Neuronal stem cell (in vitro differentiated cells): Measurements from ENCODE around the gene GPATCH3.

ENCODE experiments used
- DNase-seq: peaks from one replicate; pipeline ENCODE4 v3.0.0-alpha.2; 2013; ENCODE audit warnings: low spot score
- H2AFZ ChIP-seq: one replicate; pipeline ENCODE4 v1.6.1; 2013; ENCODE audit warnings: mild to moderate bottlenecking, low read length, inconsistent platforms
- H2AK5ac ChIP-seq: 2 replicates; pipeline ENCODE4 v1.6.1; 2013; ENCODE audit warnings: low read depth, mild to moderate bottlenecking, inconsistent platforms, low read length, moderate library complexity, mixed read lengths
- H2BK120ac ChIP-seq: 2 replicates; pipeline ENCODE4 v1.6.1; 2013; ENCODE audit warnings: low read depth, mild to moderate bottlenecking, inconsistent platforms, low read length, moderate library complexity, mixed read lengths
- H2BK12ac ChIP-seq: one replicate; pipeline ENCODE4 v1.6.1; 2013; ENCODE audit warnings: low read length, inconsistent platforms
- H2BK15ac ChIP-seq: 2 replicates; pipeline ENCODE4 v1.6.1; 2013; ENCODE audit warnings: mild to moderate bottlenecking, low read length, inconsistent platforms, mixed read lengths
- H2BK5ac ChIP-seq: one replicate; pipeline ENCODE4 v1.6.1; 2013; ENCODE audit warnings: inconsistent platforms, mild to moderate bottlenecking, low read length, moderate library complexity
- H3K14ac ChIP-seq: one replicate; pipeline ENCODE4 v1.6.1; 2013; ENCODE audit warnings: low read length, inconsistent platforms
- H3K18ac ChIP-seq: 2 replicates; pipeline ENCODE4 v1.6.1; 2013; ENCODE audit warnings: low read length, inconsistent platforms
- H3K23ac ChIP-seq: 2 replicates; pipeline ENCODE4 v1.6.1; 2013; ENCODE audit warnings: low read depth, mild to moderate bottlenecking, mixed read lengths, low read length, inconsistent platforms; ENCODE audit not compliant: poor library complexity
- H3K27ac ChIP-seq: replicated peaks from 3 replicates; pipeline ENCODE4 v1.5.1; 2013; ENCODE audit warnings: low read length, inconsistent platforms
- H3K27me3 ChIP-seq, 3 experiments: 2 replicates each; pipeline ENCODE4 v1.6.1; 2013; ENCODE audit warnings: low read length in 3 of 3, mild to moderate bottlenecking in 2 of 3, inconsistent platforms in 1 of 3, low read depth in 1 of 3, mixed read lengths in 1 of 3, moderate library complexity in 1 of 3; ENCODE audit not compliant: control insufficient read depth in 3 of 3, insufficient read depth in 3 of 3
- H3K36me3 ChIP-seq, 2 donors: replicated peaks in 1 of 2; 2 replicates each; pipeline ENCODE4 v1.6.1; 2013; ENCODE audit warnings: low read length in 2 of 2; ENCODE audit not compliant: control insufficient read depth in 2 of 2, insufficient read depth in 2 of 2
- H3K4ac ChIP-seq: 2 replicates; pipeline ENCODE4 v1.6.1; 2013; ENCODE audit warnings: inconsistent platforms, mild to moderate bottlenecking, low read length, moderate library complexity
- H3K4me1 ChIP-seq, 2 donors: 1 replicate in 1 of 2; 2 replicates in 1 of 2; pipeline ENCODE4 v1.6.1; 2013; ENCODE audit warnings: low read length in 2 of 2, low read depth in 1 of 2; ENCODE audit not compliant: control insufficient read depth in 2 of 2, insufficient read depth in 1 of 2
- H3K4me2 ChIP-seq: one replicate; pipeline ENCODE4 v1.6.1; 2013; ENCODE audit warnings: mild to moderate bottlenecking, low read length, inconsistent platforms; ENCODE audit not compliant: insufficient read depth, poor library complexity, severe bottlenecking
- H3K4me3 ChIP-seq, 2 donors: 2 replicates each; pipeline ENCODE4 v1.5.1; 2013; ENCODE audit warnings: low read length in 2 of 2, mild to moderate bottlenecking in 2 of 2, inconsistent platforms in 1 of 2, moderate library complexity in 1 of 2
- H3K79me1 ChIP-seq: one replicate; pipeline ENCODE4 v1.6.1; 2013; ENCODE audit warnings: low read depth, mild to moderate bottlenecking, inconsistent platforms, low read length, moderate library complexity
- H3K9ac ChIP-seq: one replicate; pipeline ENCODE4 v1.6.1; 2013; ENCODE audit warnings: mild to moderate bottlenecking, low read depth, low read length, inconsistent platforms; ENCODE audit not compliant: poor library complexity
- H3K9me3 ChIP-seq, 2 donors: replicated peaks in 1 of 2; 2 replicates each; pipeline versions ENCODE3 to v1.6.1; 2013; ENCODE audit warnings: low read length in 2 of 2, mild to moderate bottlenecking in 2 of 2, inconsistent platforms in 1 of 2, low read depth in 1 of 2, mixed read lengths in 1 of 2, moderate library complexity in 1 of 2; ENCODE audit not compliant: control insufficient read depth in 2 of 2, insufficient read depth in 1 of 2
- H4K8ac ChIP-seq: one replicate; pipeline ENCODE4 v1.6.1; 2013; ENCODE audit warnings: low read depth, mild to moderate bottlenecking, inconsistent platforms, low read length, moderate library complexity
- H4K91ac ChIP-seq: one replicate; pipeline ENCODE4 v1.6.1; 2013; ENCODE audit warnings: low read length, low read depth, mild to moderate bottlenecking, inconsistent platforms; ENCODE audit not compliant: poor library complexity
- WGBS, 2 donors: extraction: QIAGEN DNeasy Blood & Tissue Kit; methylation state at CpG; one replicate each; pipeline ENCODE4 v1.1.7; 2013; ENCODE audit warnings: missing lambda C conversion rate in 2 of 2, mixed read lengths in 1 of 2; ENCODE audit not compliant: insufficient read length in 2 of 2, insufficient replicate concordance in 1 of 2; ENCODE audit errors: extremely low coverage in 2 of 2; 5-methylcytosine and 5-hydroxymethylcytosine counted together

GPATCH3 gene

GRCh38 chr1:26910343-26911160 is 10.3 kb upstream of the GPATCH3 start:
- H2BK5ac ChIP-seq = no peak overlapping the region
- no peak overlapping the region for H3K9ac ChIP-seq
- H3K27ac ChIP-seq = no peak overlapping the region
- H3K4me3 ChIP-seq = no peak overlapping the region
- H3K9me3 ChIP-seq = no peaks in the 10 kb centered on the region
- H3K4me2 ChIP-seq = no peak overlapping the region
- H4K8ac ChIP-seq = no peak overlapping the region
- H3K36me3 ChIP-seq = no peaks in the 10 kb centered on the region
- H2BK120ac ChIP-seq = no peak overlapping the region
- H3K23ac ChIP-seq = no peak overlapping the region
- peaks cover 0 to 34% (median 2%) of the 10 kb centered on the region in 3 experiments for H3K27me3 ChIP-seq
- no CpG with 5 or more reads among the region's 4 CpGs for WGBS, 2 donors
- H2AK5ac ChIP-seq = no peak overlapping the region
- H3K18ac ChIP-seq = no peak overlapping the region
- H3K79me1 ChIP-seq = no peaks in the 10 kb centered on the region
- no peak for DNase-seq
- peaks cover 0 to 4% of the 10 kb centered on the region in 2 donors for H3K4me1 ChIP-seq
- no peak overlapping the region for H3K14ac ChIP-seq
- no peak overlapping the region for H2AFZ ChIP-seq
- no peak overlapping the region for H2BK12ac ChIP-seq
- H4K91ac ChIP-seq = no peak overlapping the region
- H2BK15ac ChIP-seq = no peak overlapping the region
- H3K4ac ChIP-seq = no peak overlapping the region

- H2BK5ac ChIP-seq = no peak overlapping the region
- H3K79me1 ChIP-seq = no peaks in the 10 kb centered on the region
- no peak overlapping the region for H2BK120ac ChIP-seq
- no peak overlapping the region for H3K23ac ChIP-seq
- no peak overlapping the region for H4K91ac ChIP-seq
- no CpG with 5 or more reads among the region's 3 CpGs for WGBS, 2 donors
- H3K4ac ChIP-seq = no peak overlapping the region
- H3K9me3 ChIP-seq = no peaks in the 10 kb centered on the region
- peaks cover 0 to 4% of the 10 kb centered on the region in 2 donors for H3K4me1 ChIP-seq
- no peak overlapping the region for H2AFZ ChIP-seq
- no peak for DNase-seq
- H2BK15ac ChIP-seq = no peak overlapping the region
- H2AK5ac ChIP-seq = no peak overlapping the region
- no peak overlapping the region for H3K18ac ChIP-seq
- no peak overlapping the region for H3K14ac ChIP-seq
- no peak overlapping the region for H3K27ac ChIP-seq
- H3K36me3 ChIP-seq = no peaks in the 10 kb centered on the region
- H3K27me3 ChIP-seq = peaks cover 0 to 34% (median 2%) of the 10 kb centered on the region in 3 experiments
- H4K8ac ChIP-seq = no peak overlapping the region
- no peak overlapping the region for H3K4me2 ChIP-seq
- no peak overlapping the region for H2BK12ac ChIP-seq
- H3K4me3 ChIP-seq = no peak overlapping the region
- no peak overlapping the region for H3K9ac ChIP-seq
These were observed 9.7 kb upstream of the GPATCH3 start for GRCh38 chr1:26909951-26910342.

GRCh38 chr1:26907071-26907917 is 7.0 kb upstream of the GPATCH3 start:
- H2AFZ ChIP-seq = no peak overlapping the region
- peaks cover 0 to 4% of the 10 kb centered on the region in 2 donors for H3K4me1 ChIP-seq
- no peak overlapping the region for H3K4me3 ChIP-seq
- no peak overlapping the region for H3K9ac ChIP-seq
- H2BK5ac ChIP-seq = no peak overlapping the region
- peaks cover 0 to 26% (median 2%) of the 10 kb centered on the region in 3 experiments for H3K27me3 ChIP-seq
- no peaks in the 10 kb centered on the region for H3K36me3 ChIP-seq
- peak overlapping the region; percentile 6 for H3K4ac ChIP-seq
- no peak overlapping the region for H3K18ac ChIP-seq
- H2AK5ac ChIP-seq = no peak overlapping the region
- no CpG with 5 or more reads among the region's 6 CpGs for WGBS, 2 donors
- DNase-seq = no peak
- H3K4me2 ChIP-seq = no peak overlapping the region
- no peak overlapping the region for H4K8ac ChIP-seq
- no peak overlapping the region for H3K23ac ChIP-seq
- H2BK15ac ChIP-seq = no peak overlapping the region
- no peak overlapping the region for H2BK120ac ChIP-seq
- H3K14ac ChIP-seq = no peak overlapping the region
- H3K27ac ChIP-seq = no peak overlapping the region
- no peak overlapping the region for H2BK12ac ChIP-seq
- H3K79me1 ChIP-seq = no peaks in the 10 kb centered on the region
- H3K9me3 ChIP-seq = no peaks in the 10 kb centered on the region
- H4K91ac ChIP-seq = no peak overlapping the region
